HL-60 (cell line): ENCODE measurements around the gene CD4.

Experiments used
- DNase-seq, 2 experiments: peaks; one replicate each; pipeline ENCODE4 v3.0.0-alpha.2; 2010 to 2020; ENCODE audit warnings: low read depth in 1 of 2, low spot score in 1 of 2
- H3K27ac ChIP-seq: fragments of 250-450 bp; sonication (Bioruptor Pico); replicated peaks from 2 replicates; pipeline ENCODE4 v1.5.1; 2020; ENCODE audit warnings: mild to moderate bottlenecking, moderate library complexity
- H3K27me3 ChIP-seq: fragments of 250-450 bp; sonication (Bioruptor Pico); 2 replicates; pipeline ENCODE4 v1.5.1; 2021; ENCODE audit warnings: mild to moderate bottlenecking, moderate library complexity; ENCODE audit not compliant: insufficient read depth, poor library complexity, severe bottlenecking
- H3K4me3 ChIP-seq: replicated peaks from 2 replicates; pipeline ENCODE4 v1.5.1; 2011; ENCODE audit warnings: mild to moderate bottlenecking, control low read depth, low read length; ENCODE audit not compliant: insufficient read depth
- GABPA ChIP-seq: IDR thresholded peaks from 2 replicates; pipeline ENCODE4 v1.6.1; 2012; ENCODE audit warnings: low read depth
- POLR2AphosphoS5 ChIP-seq: IDR thresholded peaks from 2 replicates; pipeline ENCODE4 v1.6.1; 2012; ENCODE audit warnings: low read depth
- SPI1 ChIP-seq: IDR thresholded peaks from 2 replicates; pipeline ENCODE4 v1.6.1; 2012; ENCODE audit warnings: low read depth, mild to moderate bottlenecking, borderline replicate concordance
- TF ChIP-seq, protein P1 (sequence below): IDR thresholded peaks from one replicate; pipeline ENCODE4 v1.5.1; 2011; ENCODE audit warnings: low read length, control low read depth, inconsistent platforms; ENCODE audit not compliant: insufficient read depth
- TF ChIP-seq, protein P2 (sequence below): IDR thresholded peaks from 2 replicates; pipeline ENCODE4 v1.6.1; 2012; ENCODE audit warnings: low read depth; ENCODE audit not compliant: insufficient replicate concordance

CD4 gene

GRCh38 chr12:6770094-6770493 is 19.2 kb upstream of the CD4 start:
- H3K4me3 ChIP-seq, result no peak overlapping the region
- peaks cover 44% of the 10 kb centered on the region for H3K27me3 ChIP-seq
- no peak overlapping the region for H3K27ac ChIP-seq
- DNase-seq, result no peak
- TF ChIP-seq, protein P1, sequence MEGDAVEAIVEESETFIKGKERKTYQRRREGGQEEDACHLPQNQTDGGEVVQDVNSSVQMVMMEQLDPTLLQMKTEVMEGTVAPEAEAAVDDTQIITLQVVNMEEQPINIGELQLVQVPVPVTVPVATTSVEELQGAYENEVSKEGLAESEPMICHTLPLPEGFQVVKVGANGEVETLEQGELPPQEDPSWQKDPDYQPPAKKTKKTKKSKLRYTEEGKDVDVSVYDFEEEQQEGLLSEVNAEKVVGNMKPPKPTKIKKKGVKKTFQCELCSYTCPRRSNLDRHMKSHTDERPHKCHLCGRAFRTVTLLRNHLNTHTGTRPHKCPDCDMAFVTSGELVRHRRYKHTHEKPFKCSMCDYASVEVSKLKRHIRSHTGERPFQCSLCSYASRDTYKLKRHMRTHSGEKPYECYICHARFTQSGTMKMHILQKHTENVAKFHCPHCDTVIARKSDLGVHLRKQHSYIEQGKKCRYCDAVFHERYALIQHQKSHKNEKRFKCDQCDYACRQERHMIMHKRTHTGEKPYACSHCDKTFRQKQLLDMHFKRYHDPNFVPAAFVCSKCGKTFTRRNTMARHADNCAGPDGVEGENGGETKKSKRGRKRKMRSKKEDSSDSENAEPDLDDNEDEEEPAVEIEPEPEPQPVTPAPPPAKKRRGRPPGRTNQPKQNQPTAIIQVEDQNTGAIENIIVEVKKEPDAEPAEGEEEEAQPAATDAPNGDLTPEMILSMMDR, result no peak
- TF ChIP-seq POLR2AphosphoS5 (no peak), GABPA (no peak), SPI1 (no peak)
- TF ChIP-seq, protein P2, sequence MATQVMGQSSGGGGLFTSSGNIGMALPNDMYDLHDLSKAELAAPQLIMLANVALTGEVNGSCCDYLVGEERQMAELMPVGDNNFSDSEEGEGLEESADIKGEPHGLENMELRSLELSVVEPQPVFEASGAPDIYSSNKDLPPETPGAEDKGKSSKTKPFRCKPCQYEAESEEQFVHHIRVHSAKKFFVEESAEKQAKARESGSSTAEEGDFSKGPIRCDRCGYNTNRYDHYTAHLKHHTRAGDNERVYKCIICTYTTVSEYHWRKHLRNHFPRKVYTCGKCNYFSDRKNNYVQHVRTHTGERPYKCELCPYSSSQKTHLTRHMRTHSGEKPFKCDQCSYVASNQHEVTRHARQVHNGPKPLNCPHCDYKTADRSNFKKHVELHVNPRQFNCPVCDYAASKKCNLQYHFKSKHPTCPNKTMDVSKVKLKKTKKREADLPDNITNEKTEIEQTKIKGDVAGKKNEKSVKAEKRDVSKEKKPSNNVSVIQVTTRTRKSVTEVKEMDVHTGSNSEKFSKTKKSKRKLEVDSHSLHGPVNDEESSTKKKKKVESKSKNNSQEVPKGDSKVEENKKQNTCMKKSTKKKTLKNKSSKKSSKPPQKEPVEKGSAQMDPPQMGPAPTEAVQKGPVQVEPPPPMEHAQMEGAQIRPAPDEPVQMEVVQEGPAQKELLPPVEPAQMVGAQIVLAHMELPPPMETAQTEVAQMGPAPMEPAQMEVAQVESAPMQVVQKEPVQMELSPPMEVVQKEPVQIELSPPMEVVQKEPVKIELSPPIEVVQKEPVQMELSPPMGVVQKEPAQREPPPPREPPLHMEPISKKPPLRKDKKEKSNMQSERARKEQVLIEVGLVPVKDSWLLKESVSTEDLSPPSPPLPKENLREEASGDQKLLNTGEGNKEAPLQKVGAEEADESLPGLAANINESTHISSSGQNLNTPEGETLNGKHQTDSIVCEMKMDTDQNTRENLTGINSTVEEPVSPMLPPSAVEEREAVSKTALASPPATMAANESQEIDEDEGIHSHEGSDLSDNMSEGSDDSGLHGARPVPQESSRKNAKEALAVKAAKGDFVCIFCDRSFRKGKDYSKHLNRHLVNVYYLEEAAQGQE, result no peak

DNA sequence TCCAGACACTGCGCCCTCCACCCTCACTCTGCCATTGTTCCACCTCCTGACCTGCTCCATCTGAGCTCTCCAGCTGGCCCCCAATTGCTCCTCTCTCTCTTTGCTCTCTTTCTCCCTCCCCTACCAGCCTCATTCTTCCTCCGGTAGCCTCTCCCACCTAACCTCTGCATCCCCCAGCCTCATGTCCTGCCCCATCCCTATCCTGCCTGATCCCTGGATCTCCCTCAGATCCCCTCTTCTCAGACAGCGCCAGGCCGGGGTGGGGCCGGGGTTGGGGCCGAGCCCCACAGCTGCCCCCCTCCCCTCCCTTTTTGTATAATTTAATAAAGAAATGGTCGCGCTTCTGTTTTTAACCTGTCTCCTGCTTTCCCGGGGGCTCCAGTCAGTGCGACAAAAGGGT is 18.7 kb upstream of the CD4 start:
- no peak overlapping the region for H3K27ac ChIP-seq
- peaks cover 39% of the 10 kb centered on the region for H3K27me3 ChIP-seq
- DNase-seq, result no peak
- no peak overlapping the region for H3K4me3 ChIP-seq
- TF ChIP-seq GABPA (no peak), SPI1 (no peak), POLR2AphosphoS5 (no peak)
- TF ChIP-seq, protein P1, result no peak
- TF ChIP-seq, protein P2, result no peak

- TF ChIP-seq, protein P1, result no peak
- TF ChIP-seq SPI1 (peak; percentile 94), GABPA (no peak)
- Histone ChIP-seq H3K4me3 (no peak overlapping the region), H3K27me3 (peaks cover 38% of the 10 kb centered on the region), H3K27ac (no peak overlapping the region)
- peak in 1 of 2 experiments; percentile 57 for DNase-seq
These were observed 18.2 kb upstream of the CD4 start for GRCh38 chr12:6771091-6771495.

DNA sequence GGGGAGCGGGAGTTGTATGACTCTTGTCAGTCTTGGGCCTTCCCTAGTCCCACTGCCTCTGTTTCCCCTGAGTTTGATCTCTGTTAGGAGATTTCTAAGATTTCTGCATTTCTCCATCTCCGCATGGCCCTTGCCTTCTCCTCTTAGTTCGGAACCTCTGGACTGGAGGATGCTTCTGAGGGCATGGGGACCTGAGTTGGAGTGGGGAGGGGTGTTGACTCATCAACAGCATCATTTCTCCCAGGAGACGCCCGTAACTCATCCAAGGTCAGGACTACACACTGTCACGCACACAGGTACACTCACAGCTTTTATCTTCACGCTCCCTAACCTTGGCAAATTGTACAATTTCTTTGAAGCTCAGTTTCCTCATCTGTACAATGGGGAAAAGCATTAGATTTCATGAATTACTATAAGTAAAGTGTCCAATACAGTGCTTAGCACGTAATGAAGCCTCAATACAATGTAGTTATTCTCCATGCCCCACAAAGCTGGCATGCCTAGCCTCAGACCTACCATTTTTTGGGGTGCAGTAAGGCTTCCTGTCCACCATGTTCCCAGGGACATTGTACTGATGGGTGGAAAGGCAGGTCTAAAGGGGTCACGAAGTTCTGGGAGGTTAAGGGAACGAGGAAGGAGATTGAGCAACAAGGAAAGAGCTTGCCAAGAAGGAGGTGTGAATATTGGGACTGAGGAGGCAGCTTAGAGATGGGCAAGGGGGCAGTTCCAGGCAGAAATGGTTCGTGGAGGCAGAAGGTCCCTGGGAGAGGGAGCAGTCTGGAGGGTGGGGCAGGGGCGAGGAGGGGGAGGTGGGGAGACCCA is 17.6 kb upstream of the CD4 start:
- TF ChIP-seq, protein P2, result no peak
- TF ChIP-seq, protein P1, result no peak
- Histone ChIP-seq H3K27ac (no peak overlapping the region), H3K27me3 (peaks cover 38% of the 10 kb centered on the region), H3K4me3 (no peak overlapping the region)
- DNase-seq, result no peak
